ENCODE measurements around the gene FBP1. TPM values are rescaled to one million over a fixed set of nuclear protein-coding genes. Genes with fewer than 3 reads are reported as not detected.
A peak's percentile ranks its signal among the peaks of the same experiment; 100 is the strongest.

The FBP1 gene
- total RNA-seq (10 to 100 TPM; 19.5 to 31.2 (median 24.1) TPM), polyA plus RNA-seq (10 to 100 TPM; 19.5 to 39.2 TPM)

- H3K9me3 ChIP-seq: no peaks in the 10 kb centered on the region
- no peak for TF ChIP-seq CTCF (IDR thresholded peaks at IDR 0.05)
- DNase-seq: peak; percentile 60 to 89 (median 70)
- no peaks in the 10 kb centered on the region for H3K27me3 ChIP-seq
- peak within 1 kb of the TSS; percentile 54 to 75 (median 67) for H3K27ac ChIP-seq
- no peak for FAIRE-seq
- 2 to 4% methylated on average over 45 to 79 of the region's 79 CpGs for WGBS, 2 donors
- peaks cover 0 to 4% (median 0%) of the 10 kb centered on the region in 3 donors for H3K4me1 ChIP-seq
- peak within 1 kb of the TSS; percentile 66 to 73 (median 68) for H3K4me3 ChIP-seq
- intact Hi-C loops (cut with DNase I): no loop called here
- peak; percentile 75 to 86 (median 82) for ATAC-seq
- no peaks in the 10 kb centered on the region for H3K36me3 ChIP-seq
These were observed at the start of gene FBP1 for GRCh38 chr9:94639061-94639998. FBP1 (minus strand) TSS chr9:94639518; CDS start chr9:94639310, 208 bp downstream.

DNA sequence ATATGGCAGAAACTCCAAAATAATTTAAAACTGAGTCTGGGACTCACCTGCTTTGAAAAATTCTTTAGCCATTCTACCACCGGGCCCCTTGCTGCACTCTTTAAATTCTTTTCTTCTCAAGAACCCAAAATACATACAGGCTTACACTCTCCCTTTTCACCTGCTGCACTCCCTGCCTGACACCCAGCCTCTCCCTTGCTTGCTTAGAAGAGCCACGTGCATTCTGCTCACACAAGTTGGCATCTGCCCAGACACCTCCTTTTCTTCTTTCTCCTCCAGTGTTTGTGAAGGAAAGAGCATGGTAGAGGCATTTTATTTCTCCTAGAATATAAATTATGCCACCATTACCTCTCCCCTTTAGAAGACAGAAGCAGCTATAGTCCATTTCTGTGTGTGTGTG is 48.1 kb upstream of the FBP1 start:
- no peak for ATAC-seq
- Histone ChIP-seq H3K27ac (no peak overlapping the region), H3K27me3 (no peaks in the 10 kb centered on the region), H3K36me3 (no peaks in the 10 kb centered on the region), H3K4me3 (no peak overlapping the region), H3K9me3 (no peaks in the 10 kb centered on the region), H3K4me1 (no peaks in the 10 kb centered on the region)
- DNase-seq: no peak
- TF ChIP-seq CTCF (IDR thresholded peaks at IDR 0.05): no peak
- intact Hi-C loops (cut with DNase I): loop anchor here in 1 of 3 donors (10.0 kb wide), 1 partner anchor 87 kb away; no protein-coding TSS in a partner anchor
- WGBS, 2 donors: 68 to 72% methylated on average over 2 of the region's 2 CpGs
- FAIRE-seq: no peak

DNA sequence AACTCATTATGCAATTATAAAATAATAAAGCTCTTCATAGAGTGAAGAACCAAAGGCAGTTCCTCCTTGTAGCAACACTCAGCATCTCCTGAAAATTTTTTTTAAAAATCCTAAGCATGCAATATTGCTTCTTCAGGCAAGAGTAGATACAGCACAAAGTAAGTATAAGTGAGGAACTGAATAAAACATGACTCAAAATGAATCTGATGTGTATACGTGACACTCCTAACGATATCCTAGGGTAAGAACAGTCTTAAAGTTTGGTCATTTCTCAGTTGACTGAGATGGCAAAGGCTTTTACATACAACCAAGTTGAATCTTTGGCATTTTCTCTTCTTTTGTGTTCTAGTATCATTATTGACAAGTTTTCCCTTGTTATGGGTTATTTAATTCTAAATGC is 46.0 kb upstream of the FBP1 start:
- Histone ChIP-seq H3K4me1 (no peaks in the 10 kb centered on the region), H3K27me3 (no peaks in the 10 kb centered on the region), H3K27ac (no peak overlapping the region), H3K36me3 (no peaks in the 10 kb centered on the region), H3K4me3 (no peak overlapping the region), H3K9me3 (no peaks in the 10 kb centered on the region)
- no peak for TF ChIP-seq CTCF (IDR thresholded peaks at IDR 0.05)
- FAIRE-seq (no peak), DNase-seq (no peak), ATAC-seq (no peak)
- intact Hi-C loops (cut with DNase I): loop anchor here in 1 of 3 donors (10.0 kb wide), 1 partner anchor 89 kb away; no protein-coding TSS in a partner anchor
- WGBS, 2 donors: 95 to 97% methylated on average over 2 of the region's 2 CpGs

- Histone ChIP-seq H3K4me3 (no peak overlapping the region), H3K27me3 (no peaks in the 10 kb centered on the region), H3K36me3 (no peaks in the 10 kb centered on the region), H3K27ac (no peak overlapping the region), H3K9me3 (no peaks in the 10 kb centered on the region), H3K4me1 (no peaks in the 10 kb centered on the region)
- 2 to 3% methylated on average over 7 of the region's 7 CpGs for WGBS, 2 donors
- ATAC-seq: peak; percentile 98 to 100 (median 99)
- TF ChIP-seq CTCF (IDR thresholded peaks at IDR 0.05): peak in 3 of 4 donors; percentile 46 to 60 (median 53)
- intact Hi-C loops (cut with DNase I): loop anchor here in 1 of 3 donors (5.0 to 10.0 kb wide), 2 partner anchors 93 to 446 kb away; no protein-coding TSS in a partner anchor
- FAIRE-seq: no peak
- peak; percentile 68 to 90 (median 77) for DNase-seq
These were observed 42.2 kb upstream of the FBP1 start for GRCh38 chr9:94681508-94681907.

Data from pancreas (tissue), 10 donors.